K562 (cell line): ENCODE measurements around the gene LMO7. TPM values are rescaled to one million over a fixed set of nuclear protein-coding genes. Genes with fewer than 3 reads are reported as not detected.

Source experiments
- ATAC-seq: fragments of 200-7000 bp; cut with Tn5 transposase; 3 replicates; pipeline ENCODE4 v1.9.1; 2020; ENCODE audit warnings: moderate library complexity
- BruUV-seq: library from RNA; stranded (reverse); fragments of 400-500 nt; replicated peaks from 2 replicates; lab custom pipeline; 2021; lab: Mats Ljungman, UMichigan
- CTCF ChIA-PET: fragments of 300-600 bp; formaldehyde crosslinking; extraction: SDS; loops from one replicate; lab custom pipeline; 2021; ENCODE audit warnings: low intra/inter-chr PET ratio; lab: Yijun Ruan, JAX
- POLR2A ChIA-PET: fragments of 300-600, 350-650 bp; sonication (Branson Sonifier 250); formaldehyde crosslinking; extraction: SDS; loops from one replicate; lab custom pipeline; 2021; ENCODE audit warnings: antibody characterized with exemption, inconsistent platforms; lab: Yijun Ruan, JAX
- DNase-seq, 4 experiments: peaks; one replicate each; pipeline versions ENCODE4 v3.0.0 to v3.0.0-alpha.2; 2011 to 2018; ENCODE audit warnings: low spot score in 3 of 4, mixed read lengths in 3 of 4; ENCODE audit errors: extremely low read depth in 1 of 4
- FAIRE-seq: peaks from 2 replicates; lab custom pipeline; 2011; peaks lifted over from hg19 to GRCh38; lab: Jason Lieb, UNC
- H2AFZ ChIP-seq: 2 replicates; pipeline ENCODE4 v1.6.0; 2011; ENCODE audit warnings: low read depth, low read length, control low read depth, inconsistent platforms
- H3K27ac ChIP-seq: fragments of 200-600 bp; 3 replicates; pipeline ENCODE4 v1.8.0; 2011; ENCODE audit warnings: low read depth, mild to moderate bottlenecking, control low read depth, inconsistent platforms, low read length, moderate library complexity, mixed read lengths; ENCODE audit errors: extremely low read depth
- H3K27me3 ChIP-seq, 2 experiments: fragments of 300-600 bp in 1 of 2; 2 replicates in 1 of 2; 3 replicates in 1 of 2; pipeline versions ENCODE4 v1.6.0 to v1.8.0; 2011; ENCODE audit warnings: inconsistent platforms in 2 of 2, low read length in 2 of 2, mild to moderate bottlenecking in 1 of 2, mixed read lengths in 1 of 2, moderate library complexity in 1 of 2; ENCODE audit not compliant: control insufficient read depth in 2 of 2, insufficient read depth in 2 of 2
- H3K36me3 ChIP-seq: fragments of 300-600 bp; 3 replicates; pipeline ENCODE4 v1.8.0; 2011; ENCODE audit warnings: mild to moderate bottlenecking, low read length, inconsistent platforms; ENCODE audit not compliant: control insufficient read depth, insufficient read depth
- H3K4me1 ChIP-seq, 2 experiments: fragments of 200-600 bp in 1 of 2; replicated peaks in 1 of 2; 2 replicates in 1 of 2; 3 replicates in 1 of 2; pipeline versions ENCODE4 v1.5.1 to v1.8.0; 2011; ENCODE audit warnings: inconsistent platforms in 2 of 2, low read length in 2 of 2, mild to moderate bottlenecking in 1 of 2, mixed read lengths in 1 of 2, moderate library complexity in 1 of 2; ENCODE audit not compliant: control insufficient read depth in 2 of 2, insufficient read depth in 2 of 2
- H3K4me2 ChIP-seq: 2 replicates; pipeline ENCODE4 v1.6.1; 2011; ENCODE audit warnings: low read length, control low read depth, inconsistent platforms, mixed read lengths; ENCODE audit not compliant: insufficient read depth
- H3K4me3 ChIP-seq: fragments of 200-600 bp; sonication (generic), shearing (Covaris generic); 2 replicates; pipeline ENCODE4 v1.5.1; 2016; ENCODE audit warnings: control low read depth, inconsistent platforms
- H3K79me2 ChIP-seq: fragments of 200-600 bp; 3 replicates; pipeline ENCODE4 v1.8.0; 2011; ENCODE audit warnings: low read length, inconsistent platforms; ENCODE audit not compliant: control insufficient read depth, insufficient read depth
- H3K9ac ChIP-seq, 2 experiments: 2 replicates each; pipeline versions ENCODE4 v1.6.0 to v1.6.1; 2011; ENCODE audit warnings: low read depth in 2 of 2, low read length in 2 of 2, control low read depth in 1 of 2, inconsistent platforms in 1 of 2, mild to moderate bottlenecking in 1 of 2, mixed read lengths in 1 of 2; ENCODE audit not compliant: insufficient read depth in 1 of 2
- H3K9me1 ChIP-seq: one replicate; pipeline ENCODE4 v1.6.0; 2011; ENCODE audit warnings: inconsistent platforms, mild to moderate bottlenecking, low read length, moderate library complexity; ENCODE audit not compliant: control insufficient read depth, insufficient read depth
- H3K9me3 ChIP-seq: replicated peaks from 2 replicates; pipeline ENCODE4 v1.5.1; 2011; ENCODE audit warnings: low read depth, low read length, inconsistent platforms; ENCODE audit not compliant: control insufficient read depth, insufficient read depth
- H4K20me1 ChIP-seq: replicated peaks from 2 replicates; pipeline ENCODE4 v1.6.1; 2011; ENCODE audit warnings: low read length, inconsistent platforms, mixed read lengths; ENCODE audit not compliant: control insufficient read depth, insufficient read depth
- CCNT2 ChIP-seq: IDR thresholded peaks from 2 replicates; pipeline ENCODE4 v1.6.1; 2011; ENCODE audit warnings: borderline replicate concordance, low read depth, mild to moderate bottlenecking, moderate library complexity, mixed read lengths, low read length; ENCODE audit not compliant: insufficient read length; ENCODE audit errors: extremely low read depth
- FOXK2 ChIP-seq, 2 experiments: fragments of 450-650 bp; IDR thresholded peaks in 1 of 2; conservative IDR thresholded peaks in 1 of 2; 2 replicates each; pipeline ENCODE4 v1.6.1; 2016; ENCODE audit warnings: low read depth in 2 of 2, mild to moderate bottlenecking in 1 of 2
- LCOR ChIP-seq: sonication (generic); formaldehyde crosslinking; IDR thresholded peaks from 2 replicates; pipeline ENCODE4 v1.8.0; 2022; ENCODE audit warnings: mild to moderate bottlenecking, missing genetic modification reagents
- NFATC3 ChIP-seq: fragments of 450-650 bp; IDR thresholded peaks from 2 replicates; pipeline ENCODE4 v1.6.1; 2017; ENCODE audit warnings: mild to moderate bottlenecking
- NR4A1 ChIP-seq, 2 experiments: fragments of 250-450 bp in 1 of 2; fragments of 450-650 bp in 1 of 2; sonication (Bioruptor Pico) in 1 of 2; IDR thresholded peaks; 2 replicates each; pipeline versions ENCODE4 v1.4.0 to v1.6.1; 2016 to 2020; ENCODE audit warnings: mild to moderate bottlenecking in 2 of 2, missing compliant biosample characterization in 1 of 2, missing genetic modification characterization in 1 of 2, moderate library complexity in 1 of 2
- NUFIP1 ChIP-seq: fragments of 450-650 bp; IDR thresholded peaks from 2 replicates; pipeline ENCODE4 v1.6.1; 2018; ENCODE audit not compliant: partially characterized antibody
- RAD21 ChIP-seq, 2 experiments: fragments of 250-450 bp in 1 of 2; fragments of 450-650 bp in 1 of 2; sonication (Bioruptor Pico) in 1 of 2; formaldehyde crosslinking in 1 of 2; IDR thresholded peaks in 1 of 2; conservative IDR thresholded peaks in 1 of 2; 2 replicates each; pipeline versions ENCODE4 v1.4.0 to v1.8.0; 2020 to 2022; ENCODE audit warnings: mild to moderate bottlenecking in 2 of 2, moderate library complexity in 1 of 2
- RNF2 ChIP-seq: sonication (generic); IDR thresholded peaks from 2 replicates; pipeline ENCODE4 v1.6.1; 2016
- RREB1 ChIP-seq: fragments of 250-450 bp; sonication (Bioruptor Pico); IDR thresholded peaks from 2 replicates; pipeline ENCODE4 v1.4.0; 2020
- TCF15 ChIP-seq: fragments of 250-450 bp; sonication (Bioruptor Pico); IDR thresholded peaks from 2 replicates; pipeline ENCODE4 v1.8.0; 2022; ENCODE audit warnings: moderate library complexity, mild to moderate bottlenecking, inconsistent platforms
- YBX1 ChIP-seq: fragments of 450-650 bp; IDR thresholded peaks from 2 replicates; pipeline ENCODE4 v1.7.1; 2016; ENCODE audit warnings: mild to moderate bottlenecking
- ZBTB17 ChIP-seq: fragments of 450-650 bp; formaldehyde crosslinking; IDR thresholded peaks from 2 replicates; pipeline ENCODE4 v1.4.0; 2020; ENCODE audit warnings: mild to moderate bottlenecking
- ZNF124 ChIP-seq: sonication (generic); formaldehyde crosslinking; IDR thresholded peaks from 2 replicates; pipeline ENCODE4 v1.8.1; 2022; ENCODE audit warnings: missing genetic modification reagents
- ZNF197 ChIP-seq: fragments of 200-800 bp; sonication (Bioruptor generic); IDR thresholded peaks from 2 replicates; pipeline ENCODE4 v1.6.1; 2016; ENCODE audit warnings: low read depth, missing genetic modification characterization, missing compliant biosample characterization
- ZNF444 ChIP-seq: fragments of 250-450 bp; sonication (Bioruptor Pico); IDR thresholded peaks from 2 replicates; pipeline ENCODE4 v1.4.0; 2020; ENCODE audit warnings: mild to moderate bottlenecking, moderate library complexity
- ZNF699 ChIP-seq: fragments of 250-450 bp; sonication (Bioruptor Pico); IDR thresholded peaks from 2 replicates; pipeline ENCODE4 v1.8.0; 2021; ENCODE audit warnings: mild to moderate bottlenecking, moderate library complexity; ENCODE audit not compliant: insufficient replicate concordance
- WGBS: fragments of 100-300 bp; shearing (Covaris generic); methylation state at CpG from one replicate; pipeline ENCODE4 v1.1.6; 2016; ENCODE audit warnings: low coverage, mixed read lengths; ENCODE audit not compliant: insufficient coverage; ENCODE audit errors: missing lambda C conversion rate; 5-methylcytosine and 5-hydroxymethylcytosine counted together
- in situ Hi-C: fragments of 300-500 bp; cut with MboI; formaldehyde crosslinking; loops from 4 replicates; pipeline ENCODE4 v1.15.0; 2018; ENCODE audit warnings: inconsistent platforms, mixed read lengths
- intact Hi-C: fragments of 100-400 bp; cut with micrococcal nuclease; formaldehyde crosslinking; loops from 2 replicates; pipeline ENCODE4 v1.14.2; 2022
- polyA plus RNA-seq, 8 experiments: library from polyadenylated mRNA; depleted of rRNA in 4 of 8; stranded (reverse) in 5 of 8; unstranded in 3 of 8; fragments of >200 nt; fragmentation: Nextera tagmentation in 2 of 8; fragmentation: Illumina TruSeq in 1 of 8; extraction: Ambion mirVana in 2 of 8; extraction: Trizol in 1 of 8; gene quantifications; 2 replicates each; pipeline versions ENCODE4 v1.2.1 to v1.2.3, GENCODE V29; 2011 to 2014; ENCODE audit warnings: inconsistent platforms in 1 of 8, missing spikeins in 1 of 8
- total RNA-seq, 7 experiments: library from RNA; depleted of rRNA in 6 of 7; stranded (reverse); fragments of >200 nt in 6 of 7; fragmentation: Illumina TruSeq in 2 of 7; extraction: Trizol in 2 of 7; gene quantifications; 2 replicates each; pipeline versions ENCODE4 v1.2.1 to v1.2.3, GENCODE V29; 2011 to 2021; ENCODE audit warnings: low replicate concordance in 1 of 7

LMO7 gene
- total and polyA plus RNA-seq, 9 of the 15 experiments (the other 6 are each of a cell fraction or from before 2014, with no cell fraction given) = 0.42 to 4.3 (median 1.7) TPM

GRCh38 chr13:75628801-75629200 lies 7.3 kb upstream of the LMO7 start:
- Histone ChIP-seq H3K9me3 (no peaks in the 10 kb centered on the region), H3K4me1 (no peaks in the 10 kb centered on the region), H3K4me2 (no peak overlapping the region), H3K79me2 (no peaks in the 10 kb centered on the region), H3K27me3 (no peaks in the 10 kb centered on the region), H3K4me3 (no peak overlapping the region), H3K9me1 (no peaks in the 10 kb centered on the region), H3K9ac (no peak overlapping the region), H3K36me3 (no peaks in the 10 kb centered on the region), H2AFZ (no peak overlapping the region), H4K20me1 (no peaks in the 10 kb centered on the region), H3K27ac (no peak overlapping the region)
- DNase-seq = no peak
- WGBS = 32% methylated on average over 4 of the region's 4 CpGs
- ChIA-PET POLR2A (interaction anchor here (0.6 kb wide), 1 partner anchor 1698 kb away, joined by 4 read pairs; no protein-coding TSS in a partner anchor), CTCF (no interaction called here)
- TF ChIP-seq NFATC3 (no peak), ZBTB17 (no peak), NUFIP1 (no peak), CCNT2 (no peak), FOXK2 (conservative IDR thresholded peaks at IDR 0.05 in 1 of 2, IDR thresholded peaks at IDR 0.05 in 1 of 2; ENCODE audit: low read depth in 2 of 2) (no peak), RNF2 (no peak), LCOR (CRISPR knock-in tag) (no peak), NR4A1 (CRISPR knock-in tag; IDR thresholded peaks at IDR 0.05) (no peak), NR4A1 (tag; IDR thresholded peaks at IDR 0.05) (no peak), ZNF124 (CRISPR knock-in tag) (no peak), YBX1 (no peak), RREB1 (no peak), ZNF699 (no peak), ZNF197 (CRISPR knock-in tag) (no peak), ZNF444 (CRISPR knock-in tag) (no peak), TCF15 (CRISPR knock-in tag) (no peak), RAD21 (CRISPR knock-in tag; conservative IDR thresholded peaks at IDR 0.05 in 1 of 2, IDR thresholded peaks at IDR 0.05 in 1 of 2) (no peak)
- ATAC-seq = no peak
- in situ Hi-C loops = no loop called here
- no TSS peak for BruUV-seq
- intact Hi-C loops = no loop called here
- FAIRE-seq = no peak
